HCT116 (cell line): ENCODE results near the gene PNISR. TPM values are rescaled to one million over a fixed set of nuclear protein-coding genes. Genes with fewer than 3 reads are reported as not detected.

Experiments used
- total RNA-seq: library from RNA; stranded (reverse); gene quantifications from one replicate; pipeline ENCODE4 v1.2.1, GENCODE V29; 2021; ENCODE audit not compliant: unreplicated experiment

Gene PNISR
- total RNA-seq, 1 experiment from 2014 or later: 97.1 TPM

Other genes starting within 250 kb of the PNISR start
- 4.7 TPM for gene FAXC, start 75.6 kb downstream of the PNISR start, total RNA-seq
- 19.0 TPM for gene COQ3, start 31.1 kb downstream of the PNISR start, total RNA-seq
- 16.0 TPM for gene USP45, start 90.1 kb upstream of the PNISR start, total RNA-seq
- 78.5 TPM for gene CCNC, start 143.4 kb upstream of the PNISR start, total RNA-seq
- gene PRDM13, start 181.5 kb upstream of the PNISR start, total RNA-seq: not detected